ENCODE data around the gene SLC22A15.

The SLC22A15 gene

GRCh38 chr1:116091083-116091482, 114.8 kb downstream of the SLC22A15 start:
- ATAC-seq, result no peak
- no peak for TF ChIP-seq TCF4 (CRISPR knock-in tag; IDR thresholded peaks at IDR 0.05; ENCODE audit: borderline replicate concordance)
- TF ChIP-seq CSRNP3 (CRISPR knock-in tag; IDR thresholded peaks at IDR 0.05), result no peak
- TF ChIP-seq PPARA (CRISPR knock-in tag; IDR thresholded peaks at IDR 0.05; ENCODE audit: borderline replicate concordance), result no peak
- TF ChIP-seq ISL1 (CRISPR knock-in tag; IDR thresholded peaks at IDR 0.05), result no peak
- TF ChIP-seq RARB (CRISPR knock-in tag; IDR thresholded peaks at IDR 0.05), result no peak

DNA sequence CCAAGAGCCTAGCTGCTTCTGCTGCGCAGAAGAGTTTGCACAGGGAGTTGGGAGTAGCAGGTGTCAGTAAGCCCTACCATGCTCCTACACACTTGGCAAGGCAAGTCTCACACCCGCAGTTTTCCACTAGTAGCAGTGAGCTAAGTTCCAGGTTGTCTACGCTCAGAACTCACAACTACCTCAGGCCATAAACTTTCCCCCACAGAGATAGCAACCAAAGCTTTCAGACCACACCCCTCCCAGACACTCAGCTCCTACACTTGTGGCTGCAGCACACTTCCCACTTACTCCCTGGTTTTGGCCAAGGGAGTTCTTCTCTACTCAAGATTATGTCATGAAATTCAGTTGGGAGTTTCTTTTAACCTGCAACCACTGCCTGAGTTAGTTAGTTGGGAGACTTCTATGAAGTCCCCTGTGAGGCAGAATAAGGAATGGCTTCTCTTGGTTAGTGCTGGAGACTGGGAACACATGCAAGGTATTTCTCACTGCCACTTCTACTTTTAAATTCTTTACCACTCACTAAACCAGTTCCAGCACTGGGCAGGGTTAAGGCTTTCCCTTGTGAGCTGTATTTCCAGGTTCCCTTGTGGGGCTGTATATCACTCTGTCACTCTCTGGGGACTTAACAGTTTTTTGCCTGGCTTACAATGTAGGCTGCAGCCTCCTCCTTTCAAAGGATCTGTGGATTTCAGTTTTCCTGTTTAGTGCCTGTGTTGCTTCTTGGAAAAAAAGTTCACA, 116.6 kb downstream of the SLC22A15 start:
- TF ChIP-seq TOX (CRISPR knock-in tag; IDR thresholded peaks at IDR 0.05; ENCODE audit: borderline replicate concordance) (no peak), ZFP30 (CRISPR knock-in tag; IDR thresholded peaks at IDR 0.05) (no peak), TCF4 (CRISPR knock-in tag; IDR thresholded peaks at IDR 0.05; ENCODE audit: borderline replicate concordance) (no peak), PPARA (CRISPR knock-in tag; IDR thresholded peaks at IDR 0.05; ENCODE audit: borderline replicate concordance) (no peak), ZNF70 (CRISPR knock-in tag; IDR thresholded peaks at IDR 0.05) (no peak), ISL1 (CRISPR knock-in tag; IDR thresholded peaks at IDR 0.05) (no peak), GLIS3 (CRISPR knock-in tag; IDR thresholded peaks at IDR 0.05) (no peak), CSDC2 (CRISPR knock-in tag; IDR thresholded peaks at IDR 0.05) (no peak), SNAI2 (CRISPR knock-in tag; IDR thresholded peaks at IDR 0.05) (no peak), CSRNP3 (CRISPR knock-in tag; IDR thresholded peaks at IDR 0.05) (no peak), POU6F1 (CRISPR knock-in tag; IDR thresholded peaks at IDR 0.05; ENCODE audit: borderline replicate concordance, low read depth) (no peak), ZNF8 (CRISPR knock-in tag; IDR thresholded peaks at IDR 0.05) (no peak), ZC3H10 (CRISPR knock-in tag; IDR thresholded peaks at IDR 0.05) (no peak), OSR1 (CRISPR knock-in tag; IDR thresholded peaks at IDR 0.05) (no peak), ZNF565 (CRISPR knock-in tag; conservative IDR thresholded peaks at IDR 0.05; ENCODE audit: low read depth) (no peak), TSHZ2 (CRISPR knock-in tag; IDR thresholded peaks at IDR 0.05) (no peak), RARB (CRISPR knock-in tag; IDR thresholded peaks at IDR 0.05) (no peak)
- TF ChIP-seq, protein P1, sequence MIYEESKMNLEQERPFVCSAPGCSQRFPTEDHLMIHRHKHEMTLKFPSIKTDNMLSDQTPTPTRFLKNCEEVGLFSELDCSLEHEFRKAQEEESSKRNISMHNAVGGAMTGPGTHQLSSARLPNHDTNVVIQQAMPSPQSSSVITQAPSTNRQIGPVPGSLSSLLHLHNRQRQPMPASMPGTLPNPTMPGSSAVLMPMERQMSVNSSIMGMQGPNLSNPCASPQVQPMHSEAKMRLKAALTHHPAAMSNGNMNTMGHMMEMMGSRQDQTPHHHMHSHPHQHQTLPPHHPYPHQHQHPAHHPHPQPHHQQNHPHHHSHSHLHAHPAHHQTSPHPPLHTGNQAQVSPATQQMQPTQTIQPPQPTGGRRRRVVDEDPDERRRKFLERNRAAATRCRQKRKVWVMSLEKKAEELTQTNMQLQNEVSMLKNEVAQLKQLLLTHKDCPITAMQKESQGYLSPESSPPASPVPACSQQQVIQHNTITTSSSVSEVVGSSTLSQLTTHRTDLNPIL (CRISPR knock-in tag; IDR thresholded peaks at IDR 0.05; ENCODE audit: low read depth), result no peak
- TF ChIP-seq, protein P2, sequence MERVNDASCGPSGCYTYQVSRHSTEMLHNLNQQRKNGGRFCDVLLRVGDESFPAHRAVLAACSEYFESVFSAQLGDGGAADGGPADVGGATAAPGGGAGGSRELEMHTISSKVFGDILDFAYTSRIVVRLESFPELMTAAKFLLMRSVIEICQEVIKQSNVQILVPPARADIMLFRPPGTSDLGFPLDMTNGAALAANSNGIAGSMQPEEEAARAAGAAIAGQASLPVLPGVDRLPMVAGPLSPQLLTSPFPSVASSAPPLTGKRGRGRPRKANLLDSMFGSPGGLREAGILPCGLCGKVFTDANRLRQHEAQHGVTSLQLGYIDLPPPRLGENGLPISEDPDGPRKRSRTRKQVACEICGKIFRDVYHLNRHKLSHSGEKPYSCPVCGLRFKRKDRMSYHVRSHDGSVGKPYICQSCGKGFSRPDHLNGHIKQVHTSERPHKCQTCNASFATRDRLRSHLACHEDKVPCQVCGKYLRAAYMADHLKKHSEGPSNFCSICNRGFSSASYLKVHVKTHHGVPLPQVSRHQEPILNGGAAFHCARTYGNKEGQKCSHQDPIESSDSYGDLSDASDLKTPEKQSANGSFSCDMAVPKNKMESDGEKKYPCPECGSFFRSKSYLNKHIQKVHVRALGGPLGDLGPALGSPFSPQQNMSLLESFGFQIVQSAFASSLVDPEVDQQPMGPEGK (CRISPR knock-in tag; IDR thresholded peaks at IDR 0.05; ENCODE audit: borderline replicate concordance), result no peak

More for the DNA sequence above, 116.6 kb downstream of the SLC22A15 start:
- ATAC-seq, result no peak
